ENCODE measurements around the gene FDX1. TPM values are rescaled to one million over a fixed set of nuclear protein-coding genes. Genes with fewer than 3 reads are reported as not detected.
A peak's percentile ranks its signal among the peaks of the same experiment; 100 is the strongest.

Gene FDX1
- polyA plus RNA-seq, 2 of the 4 experiments (the other 2 are of a cell fraction): 13.3 to 15.0 TPM

DNA sequence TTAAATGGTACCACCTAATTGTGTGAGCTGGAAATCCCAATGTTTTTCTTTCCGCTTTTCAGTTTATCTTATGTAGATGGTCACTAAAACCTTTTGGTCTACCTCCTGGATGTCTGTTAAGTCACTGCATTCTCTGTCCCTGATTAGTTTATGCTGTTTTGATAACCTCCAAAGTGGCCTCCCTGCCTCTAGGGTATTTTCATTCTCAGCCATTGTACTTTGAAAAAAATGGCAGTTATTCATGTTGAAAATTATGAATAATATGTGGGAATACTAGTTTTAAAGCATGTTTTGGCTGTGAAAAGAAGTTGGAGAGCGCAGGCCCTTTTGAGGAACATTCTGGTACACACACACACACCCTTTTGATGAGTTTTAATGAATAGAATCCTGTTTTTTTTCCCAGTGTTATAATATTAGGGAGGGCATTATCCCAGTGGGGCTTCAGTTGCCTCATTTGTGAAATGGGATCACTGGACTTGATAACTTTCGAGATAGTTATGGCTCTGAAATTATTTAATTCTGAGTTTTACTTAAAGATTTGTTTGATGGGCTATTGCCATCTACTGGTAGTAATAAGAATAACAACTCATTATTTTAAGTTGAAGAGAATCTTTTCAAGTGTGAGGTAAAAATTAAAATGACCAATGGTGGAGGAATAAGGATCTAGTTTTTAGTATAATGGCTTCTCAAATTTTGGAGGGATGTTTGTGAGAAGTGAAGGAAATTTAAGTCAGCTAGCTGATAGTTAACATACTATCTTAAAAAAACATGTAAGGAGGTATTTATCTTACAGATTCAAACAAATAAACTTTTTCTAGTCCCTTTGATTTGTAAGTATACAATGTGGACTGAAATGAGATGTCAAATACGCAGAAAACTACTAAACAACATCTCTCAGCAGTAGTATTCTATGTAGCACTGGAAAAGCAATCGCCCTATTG is 3.9 kb downstream of the FDX1 start:
- Histone ChIP-seq H3K4me3 (no peak overlapping the region), H3K4me2 (peak overlapping the region; percentile 94), H3K27ac (peak overlapping the region; percentile 12 to 61; a peak in 4 of 6 replicates), H3K4me1 (peaks cover 47% of the 10 kb centered on the region), H3K9me3 (no peaks in the 10 kb centered on the region)
- ATAC-seq: no peak
- FAIRE-seq: no peak
- 54% methylated on average over 5 of the region's 5 CpGs for WGBS (ENCODE audit: missing lambda C conversion rate)
- CTCF ChIA-PET: interaction anchor here (0.6 to 2.1 kb wide), 18 partner anchors 11 to 1432 kb away, joined by 3 to 11 read pairs (median 3); no protein-coding TSS in a partner anchor
- peak in 1 of 2 experiments; percentile 16 for DNase-seq (ENCODE audit: low read depth in 1 of 2, low spot score in 1 of 2)
- POLR2A ChIA-PET: interaction anchor here (0.6 kb wide), 1 partner anchor 1503 kb away, joined by 6 read pairs; no protein-coding TSS in a partner anchor
- TF ChIP-seq JUN (IDR thresholded peaks at IDR 0.05) (no peak), ZFP36 (IDR thresholded peaks at IDR 0.05; ENCODE audit: borderline replicate concordance, partially characterized antibody) (no peak), SMC3 (IDR thresholded peaks at IDR 0.05) (peak; percentile 28; the same call in 2 of the 3 replicates), CHD4 (IDR thresholded peaks at IDR 0.05; ENCODE audit: borderline replicate concordance) (no peak), ZC3H11A (IDR thresholded peaks at IDR 0.05) (no peak), SREBF2 (IDR thresholded peaks at IDR 0.05) (no peak), TFCP2L1 (CRISPR knock-in tag; IDR thresholded peaks at IDR 0.05) (no peak), RFX5 (IDR thresholded peaks at IDR 0.05) (no peak), MYC (IDR thresholded peaks at IDR 0.05; ENCODE audit: borderline replicate concordance, low read length) (no peak), JUNB (IDR thresholded peaks at IDR 0.05) (no peak), PHF8 (IDR thresholded peaks at IDR 0.05; ENCODE audit: borderline replicate concordance, low read depth) (no peak), HEYL (CRISPR knock-in tag; IDR thresholded peaks at IDR 0.05) (no peak), HDAC2 (IDR thresholded peaks at IDR 0.05) (no peak), RAD21 (conservative IDR thresholded peaks at IDR 0.05 in 1 of 2, IDR thresholded peaks at IDR 0.05 in 1 of 2) (peak; percentile 41 to 58; a peak in 4 of 5 replicates)
- TF ChIP-seq, protein P1, sequence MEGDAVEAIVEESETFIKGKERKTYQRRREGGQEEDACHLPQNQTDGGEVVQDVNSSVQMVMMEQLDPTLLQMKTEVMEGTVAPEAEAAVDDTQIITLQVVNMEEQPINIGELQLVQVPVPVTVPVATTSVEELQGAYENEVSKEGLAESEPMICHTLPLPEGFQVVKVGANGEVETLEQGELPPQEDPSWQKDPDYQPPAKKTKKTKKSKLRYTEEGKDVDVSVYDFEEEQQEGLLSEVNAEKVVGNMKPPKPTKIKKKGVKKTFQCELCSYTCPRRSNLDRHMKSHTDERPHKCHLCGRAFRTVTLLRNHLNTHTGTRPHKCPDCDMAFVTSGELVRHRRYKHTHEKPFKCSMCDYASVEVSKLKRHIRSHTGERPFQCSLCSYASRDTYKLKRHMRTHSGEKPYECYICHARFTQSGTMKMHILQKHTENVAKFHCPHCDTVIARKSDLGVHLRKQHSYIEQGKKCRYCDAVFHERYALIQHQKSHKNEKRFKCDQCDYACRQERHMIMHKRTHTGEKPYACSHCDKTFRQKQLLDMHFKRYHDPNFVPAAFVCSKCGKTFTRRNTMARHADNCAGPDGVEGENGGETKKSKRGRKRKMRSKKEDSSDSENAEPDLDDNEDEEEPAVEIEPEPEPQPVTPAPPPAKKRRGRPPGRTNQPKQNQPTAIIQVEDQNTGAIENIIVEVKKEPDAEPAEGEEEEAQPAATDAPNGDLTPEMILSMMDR (IDR thresholded peaks at IDR 0.05): peak; percentile 60
- TF ChIP-seq, protein P2, sequence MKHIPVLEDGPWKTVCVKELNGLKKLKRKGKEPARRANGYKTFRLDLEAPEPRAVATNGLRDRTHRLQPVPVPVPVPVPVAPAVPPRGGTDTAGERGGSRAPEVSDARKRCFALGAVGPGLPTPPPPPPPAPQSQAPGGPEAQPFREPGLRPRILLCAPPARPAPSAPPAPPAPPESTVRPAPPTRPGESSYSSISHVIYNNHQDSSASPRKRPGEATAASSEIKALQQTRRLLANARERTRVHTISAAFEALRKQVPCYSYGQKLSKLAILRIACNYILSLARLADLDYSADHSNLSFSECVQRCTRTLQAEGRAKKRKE (CRISPR knock-in tag; IDR thresholded peaks at IDR 0.05; ENCODE audit: low read depth): no peak

DNA sequence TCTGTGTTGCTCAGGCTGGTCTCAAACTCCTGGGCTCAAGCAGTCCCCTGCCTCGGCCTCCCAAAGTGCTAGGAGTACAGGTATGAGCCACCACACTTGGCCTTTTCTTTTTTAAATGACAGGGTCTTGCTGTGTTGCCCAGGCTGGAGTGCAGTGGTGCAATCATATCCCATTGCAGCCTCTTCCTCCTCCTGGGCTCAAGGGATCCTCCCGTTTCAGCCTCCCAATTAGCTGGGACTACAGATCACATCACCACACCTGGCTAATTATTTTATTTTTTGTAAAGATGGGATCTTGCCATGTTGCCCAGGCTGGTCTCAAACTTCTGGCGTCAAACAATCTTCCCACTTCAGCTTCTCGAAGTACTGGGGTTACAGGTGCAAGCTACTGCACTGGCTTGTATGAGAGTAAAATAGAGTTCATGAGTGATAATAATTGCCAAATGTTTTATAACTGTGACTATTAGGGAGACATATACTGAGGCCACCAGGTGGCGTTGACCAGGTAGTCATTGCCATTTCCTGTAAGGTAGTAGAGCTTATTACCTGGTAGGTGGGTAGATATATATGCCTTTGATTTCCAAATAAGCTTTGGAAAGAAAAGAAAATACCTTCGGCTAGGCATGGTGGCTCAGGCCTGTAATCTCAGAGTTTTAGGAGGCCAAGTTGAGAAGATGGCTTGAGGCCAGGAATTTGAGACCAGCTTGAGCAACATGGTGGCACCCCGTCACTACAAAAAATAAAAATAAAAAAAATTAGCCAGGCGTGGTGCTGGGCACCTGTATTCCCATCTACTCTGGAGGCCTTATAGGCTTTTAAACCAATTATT is 5.4 kb downstream of the FDX1 start:
- FAIRE-seq: no peak
- ChIA-PET CTCF (interaction anchor here (0.6 to 2.1 kb wide), 13 partner anchors 9 to 1011 kb away, joined by 3 to 11 read pairs (median 3); no protein-coding TSS in a partner anchor), POLR2A (no interaction called here)
- ATAC-seq: no peak
- peaks cover 47% of the 10 kb centered on the region for H3K4me1 ChIP-seq
- no peak overlapping the region for H3K4me3 ChIP-seq
- TF ChIP-seq RAD21 (conservative IDR thresholded peaks at IDR 0.05 in 1 of 2, IDR thresholded peaks at IDR 0.05 in 1 of 2): no peak
- TF ChIP-seq FOXS1 (CRISPR knock-in tag; IDR thresholded peaks at IDR 0.05): no peak
- TF ChIP-seq, protein P1 (IDR thresholded peaks at IDR 0.05): peak; percentile 37; the same call in 2 of the 3 replicates
- TF ChIP-seq HOXB5 (CRISPR knock-in tag; IDR thresholded peaks at IDR 0.05): no peak
- peak overlapping the region; percentile 1; the same call in 2 of the 3 replicates for H3K4me2 ChIP-seq
- no peaks in the 10 kb centered on the region for H3K9me3 ChIP-seq
- 82% methylated on average over 8 of the region's 8 CpGs for WGBS (ENCODE audit: missing lambda C conversion rate)
- DNase-seq (ENCODE audit: low read depth in 1 of 2, low spot score in 1 of 2): peak in 1 of 2 experiments; percentile 25
- peak overlapping the region in 1 of 2 experiments; percentile 32; a peak in 1 of 6 replicates for H3K27ac ChIP-seq

Measured in A549 (cell line).